Measurements from ENCODE around the gene RABEPK. TPM values are rescaled to one million over a fixed set of nuclear protein-coding genes. Genes with fewer than 3 reads are reported as not detected.

The RABEPK gene, protein sequence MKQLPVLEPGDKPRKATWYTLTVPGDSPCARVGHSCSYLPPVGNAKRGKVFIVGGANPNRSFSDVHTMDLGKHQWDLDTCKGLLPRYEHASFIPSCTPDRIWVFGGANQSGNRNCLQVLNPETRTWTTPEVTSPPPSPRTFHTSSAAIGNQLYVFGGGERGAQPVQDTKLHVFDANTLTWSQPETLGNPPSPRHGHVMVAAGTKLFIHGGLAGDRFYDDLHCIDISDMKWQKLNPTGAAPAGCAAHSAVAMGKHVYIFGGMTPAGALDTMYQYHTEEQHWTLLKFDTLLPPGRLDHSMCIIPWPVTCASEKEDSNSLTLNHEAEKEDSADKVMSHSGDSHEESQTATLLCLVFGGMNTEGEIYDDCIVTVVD
- total RNA-seq, result 33.4 and 34.7 TPM in 2 replicates

GRCh38 chr9:125200216-125201047 is at the start of gene RABEPK:
TSS of gene RABEPK (plus strand) at chr9:125200542. CDS start at chr9:125203014, 2,472 bp downstream.

DNA sequence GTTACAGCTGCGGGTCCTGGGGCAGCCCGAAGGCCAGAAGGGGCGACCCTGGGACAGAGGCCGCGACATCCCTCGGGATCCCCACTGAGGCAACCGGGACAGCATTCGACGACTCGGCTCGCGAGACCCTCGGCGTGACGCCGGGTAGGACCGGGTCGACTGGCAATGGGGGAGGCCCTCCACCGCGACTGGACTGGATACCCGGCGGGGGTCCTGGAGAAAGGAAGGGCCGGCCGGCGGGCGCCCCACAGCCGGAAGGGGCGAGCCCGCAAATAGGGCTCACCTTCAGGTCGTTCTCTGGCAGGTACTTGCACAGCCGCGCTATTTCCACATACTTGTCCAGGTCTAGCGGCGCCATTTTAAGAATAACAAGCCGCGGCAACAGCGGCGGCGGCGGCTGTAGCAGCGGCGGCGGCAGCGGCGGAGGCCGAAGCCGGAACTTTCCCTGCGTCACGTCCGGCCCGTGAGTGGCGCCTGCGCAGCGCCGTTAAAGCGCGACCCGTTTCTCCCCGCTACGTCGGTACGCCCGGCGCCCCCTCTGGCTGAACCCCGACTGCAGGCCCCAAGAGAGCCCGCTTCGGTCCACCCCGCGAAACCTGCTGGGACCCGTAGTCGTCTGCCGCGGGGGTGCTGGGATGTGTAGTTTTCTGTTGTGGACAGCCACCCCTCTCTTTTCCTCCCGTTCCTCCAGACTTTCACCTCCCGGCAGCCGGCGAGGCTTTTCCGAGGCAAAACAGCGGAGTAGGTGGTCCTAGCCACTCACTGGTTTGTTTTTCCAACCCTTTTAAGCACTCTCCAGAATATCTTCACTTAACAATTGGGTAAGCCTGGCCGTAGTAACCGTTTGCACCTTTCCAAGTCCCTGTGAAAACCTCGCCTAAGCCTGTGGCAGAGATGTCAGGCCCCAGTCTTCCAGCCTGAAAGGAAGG is 10.7 kb upstream of the RABEPK start, which contains the start of gene PPP6C:
TSS of gene PPP6C (minus strand) at position 443 of the 929 bp plus-strand sequence. CDS start at position 358, 85 bp downstream.

DNA sequence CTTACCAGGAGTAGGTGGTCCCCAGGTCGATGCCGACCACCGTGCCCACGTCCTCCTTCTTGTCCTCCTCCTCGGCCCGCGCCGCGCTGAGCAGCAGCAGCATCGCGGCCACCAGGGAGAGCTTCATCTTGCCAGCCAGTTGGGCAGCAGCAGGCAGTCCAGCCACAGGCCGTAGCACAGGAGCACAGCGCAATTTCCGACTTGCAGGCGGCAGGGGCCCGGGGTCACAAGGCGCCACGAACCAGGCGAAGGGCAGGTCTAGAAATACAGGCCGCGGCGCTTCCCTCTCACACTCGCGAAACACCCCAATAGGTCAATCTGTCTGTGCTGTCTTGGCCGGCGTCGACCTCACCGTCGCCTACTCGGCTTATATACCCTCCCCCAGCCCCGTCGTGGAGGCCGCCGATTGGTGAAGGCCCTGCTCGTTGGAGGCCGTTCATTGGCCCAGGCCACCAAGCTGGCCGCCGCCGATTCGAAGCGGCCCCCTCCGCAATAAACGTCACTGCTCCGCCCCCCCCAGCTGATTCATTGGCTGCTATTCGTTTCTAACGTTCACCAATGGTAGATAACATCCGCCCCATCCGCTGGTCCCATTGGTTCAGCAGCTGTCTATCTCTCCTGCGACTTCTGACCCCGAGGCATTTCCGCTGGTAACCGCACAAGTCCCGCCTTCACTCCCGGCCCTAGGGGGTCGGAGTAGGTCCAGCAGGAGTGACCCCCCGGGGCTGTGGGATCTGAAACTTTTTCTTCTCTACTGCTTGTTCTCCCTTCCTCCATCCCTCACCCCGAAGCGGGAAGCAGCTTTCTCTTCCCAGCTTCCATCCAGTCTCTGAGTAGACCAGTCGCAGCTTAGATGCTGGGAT is 40.9 kb downstream of the RABEPK start, which contains the start of gene HSPA5:
TSS of gene HSPA5 (minus strand) at position 344 of the 863 bp plus-strand sequence. CDS start at position 127, 217 bp downstream.

DNA sequence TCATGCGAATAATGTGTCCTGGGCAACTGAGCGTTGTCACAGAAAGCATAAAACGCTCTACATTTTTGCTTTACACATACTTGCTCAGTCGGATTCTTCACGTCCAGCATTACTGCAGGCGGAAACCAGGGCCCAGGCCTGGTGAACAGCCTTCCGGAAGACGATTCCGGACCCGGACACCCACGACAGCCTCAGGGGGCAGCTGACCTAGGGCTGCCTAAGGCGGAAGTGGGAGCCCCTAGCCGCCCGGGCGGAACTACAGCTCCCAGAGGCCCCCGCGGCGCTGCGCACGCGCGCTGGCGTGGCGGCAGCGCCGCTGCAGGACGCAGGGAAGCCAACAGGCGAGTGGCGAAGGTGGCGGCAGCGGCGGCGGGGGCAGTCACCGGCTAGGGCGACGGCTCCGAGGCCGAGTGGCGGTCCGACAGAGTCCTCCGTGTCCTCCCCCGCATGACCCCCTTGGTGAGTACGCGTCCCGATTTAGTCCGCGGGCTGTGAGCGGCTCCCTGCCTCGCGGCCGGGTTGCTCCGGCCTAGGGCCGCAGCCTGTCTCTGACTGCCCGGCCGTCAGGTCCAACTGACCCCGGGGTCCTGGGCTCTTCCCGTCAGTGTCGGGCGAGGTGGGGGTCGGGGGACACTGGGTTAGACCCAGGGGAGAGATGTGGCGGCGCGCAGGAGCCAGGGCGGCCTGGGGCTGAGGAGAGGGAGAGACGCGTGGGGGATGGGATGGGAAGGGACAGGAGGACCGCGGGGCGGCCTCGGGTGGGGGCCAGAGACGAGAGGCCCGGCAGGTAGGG is 61.4 kb downstream of the RABEPK start, which contains the start of gene GAPVD1:
TSS of gene GAPVD1 (plus strand) at position 326 of the 793 bp plus-strand sequence. CDS start 37,096 bp downstream, outside the sequence.

Other genes starting within 250 kb of the RABEPK start
- gene SCAI, start 57.0 kb upstream of the RABEPK start, total RNA-seq, result 14.3 and 18.6 TPM in 2 replicates
- 12.8 and 14.3 TPM in 2 replicates for gene PPP6C, start 10.7 kb upstream of the RABEPK start, total RNA-seq
- 424 and 572 TPM in 2 replicates for gene HSPA5, start 40.8 kb downstream of the RABEPK start, total RNA-seq
- 51.1 and 66.0 TPM in 2 replicates for gene GAPVD1, start 61.3 kb downstream of the RABEPK start, total RNA-seq

All from smooth muscle cell of the umbilical artery (primary cell).